Measurements from ENCODE around the gene COL23A1. TPM values are rescaled to one million over a fixed set of nuclear protein-coding genes. Genes with fewer than 3 reads are reported as not detected.

Gene COL23A1
- total RNA-seq, 4 donors from 2014 or later: 0.83 to 1.8 (median 1.5) TPM

DNA sequence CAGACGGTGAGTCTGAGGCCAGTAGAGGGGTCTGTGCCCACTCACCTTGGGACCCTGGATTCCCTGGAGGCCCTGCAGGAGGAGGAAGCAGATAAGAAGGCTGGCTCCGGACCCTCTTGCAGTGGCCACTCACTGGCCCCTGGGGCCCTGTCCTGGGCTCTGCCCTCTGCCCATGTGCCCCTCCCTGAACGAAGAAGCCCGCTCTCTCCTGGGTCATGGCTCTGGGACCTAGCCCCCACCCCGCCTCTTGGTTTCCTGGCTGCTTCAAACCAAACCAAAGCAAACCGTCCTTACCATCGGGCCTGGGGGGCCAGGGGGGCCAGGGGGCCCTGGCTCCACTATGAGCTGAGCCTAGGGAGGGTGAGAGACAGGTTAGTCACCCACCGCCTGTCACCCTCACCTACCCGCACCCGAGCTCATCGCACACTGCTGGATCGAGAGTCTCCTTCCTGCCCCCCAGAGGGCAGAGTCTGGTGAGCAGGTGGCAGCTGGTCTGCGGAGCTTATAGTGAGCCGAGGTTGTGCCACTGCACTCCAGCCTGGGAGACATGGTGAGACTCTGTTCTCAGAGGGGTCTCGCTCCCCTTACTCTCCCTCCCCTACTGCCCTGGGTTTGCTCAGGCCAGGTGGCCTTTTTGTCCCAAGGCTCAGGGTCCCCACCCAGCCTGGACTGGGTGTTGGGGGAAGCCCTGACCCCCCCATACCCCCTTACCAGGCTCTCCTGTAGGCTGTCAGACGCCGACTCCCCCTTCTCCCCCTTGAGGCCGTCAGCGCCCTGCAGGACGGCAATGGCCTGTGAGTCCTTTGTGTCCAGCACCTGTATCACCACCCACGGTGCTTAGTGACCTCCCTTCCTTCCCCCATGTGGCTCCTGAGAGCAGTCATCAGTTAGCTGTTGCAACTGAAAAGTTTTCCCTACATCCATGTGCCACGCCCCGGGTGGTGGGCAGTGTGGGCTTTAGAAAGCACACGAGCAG, 342.4 kb downstream of the COL23A1 start:
- peaks cover 0 to 6% (median 0%) of the 10 kb centered on the region in 4 donors for H3K4me1 ChIP-seq
- no peak for DNase-seq (ENCODE audit: extremely low spot score)
- H3K27ac ChIP-seq (replicated peaks in 1 of 4): no peak overlapping the region
- H3K36me3 ChIP-seq: no peaks in the 10 kb centered on the region
- WGBS: 67% methylated on average over 16 of the region's 24 CpGs
- H3K27me3 ChIP-seq: peaks cover 0 to 12% (median 0%) of the 10 kb centered on the region in 4 donors
- H3K4me3 ChIP-seq: no peak overlapping the region
- intact Hi-C loops (cut with DNase I): no loop called here
- no peaks in the 10 kb centered on the region for H3K9me3 ChIP-seq
- TF ChIP-seq EP300 (IDR thresholded peaks at IDR 0.05) (no peak), POLR2A (IDR thresholded peaks at IDR 0.05; ENCODE audit: low read depth) (no peak), POLR2AphosphoS5 (IDR thresholded peaks at IDR 0.05) (no peak)
- TF ChIP-seq, protein P1, sequence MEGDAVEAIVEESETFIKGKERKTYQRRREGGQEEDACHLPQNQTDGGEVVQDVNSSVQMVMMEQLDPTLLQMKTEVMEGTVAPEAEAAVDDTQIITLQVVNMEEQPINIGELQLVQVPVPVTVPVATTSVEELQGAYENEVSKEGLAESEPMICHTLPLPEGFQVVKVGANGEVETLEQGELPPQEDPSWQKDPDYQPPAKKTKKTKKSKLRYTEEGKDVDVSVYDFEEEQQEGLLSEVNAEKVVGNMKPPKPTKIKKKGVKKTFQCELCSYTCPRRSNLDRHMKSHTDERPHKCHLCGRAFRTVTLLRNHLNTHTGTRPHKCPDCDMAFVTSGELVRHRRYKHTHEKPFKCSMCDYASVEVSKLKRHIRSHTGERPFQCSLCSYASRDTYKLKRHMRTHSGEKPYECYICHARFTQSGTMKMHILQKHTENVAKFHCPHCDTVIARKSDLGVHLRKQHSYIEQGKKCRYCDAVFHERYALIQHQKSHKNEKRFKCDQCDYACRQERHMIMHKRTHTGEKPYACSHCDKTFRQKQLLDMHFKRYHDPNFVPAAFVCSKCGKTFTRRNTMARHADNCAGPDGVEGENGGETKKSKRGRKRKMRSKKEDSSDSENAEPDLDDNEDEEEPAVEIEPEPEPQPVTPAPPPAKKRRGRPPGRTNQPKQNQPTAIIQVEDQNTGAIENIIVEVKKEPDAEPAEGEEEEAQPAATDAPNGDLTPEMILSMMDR (IDR thresholded peaks at IDR 0.05): no peak

DNA sequence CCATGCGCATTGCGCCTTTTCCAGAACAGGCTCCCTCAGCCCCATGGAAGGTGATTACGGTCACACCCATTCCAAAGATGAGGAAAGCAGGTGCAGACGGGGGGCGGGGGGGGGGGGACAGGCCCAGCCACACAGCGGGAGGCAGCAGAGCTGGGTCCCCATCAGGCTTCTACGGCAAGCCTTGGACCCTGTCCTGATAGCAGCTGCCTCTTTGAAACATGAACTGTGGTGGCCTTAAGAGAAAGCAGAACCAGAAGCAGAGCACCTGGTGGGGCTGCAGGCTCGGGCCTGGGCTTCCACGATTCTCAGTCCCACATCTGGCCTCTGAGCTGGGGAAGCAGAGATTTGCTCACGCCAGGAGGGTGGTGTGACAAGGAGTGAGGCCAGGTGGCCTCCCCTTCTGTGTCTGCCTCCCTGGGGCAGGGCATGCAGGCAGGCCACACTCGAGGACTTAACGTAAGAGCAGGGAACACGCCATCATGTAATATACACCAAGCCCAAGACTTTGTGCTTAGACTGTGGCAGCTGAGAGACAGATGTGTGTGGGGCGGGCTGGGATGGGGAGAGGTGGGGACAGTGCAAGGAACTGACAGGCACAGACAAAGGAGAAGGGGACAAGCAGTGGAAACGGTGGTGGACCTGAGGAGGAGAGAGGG, 343.4 kb downstream of the COL23A1 start:
- 77% methylated on average over 15 of the region's 15 CpGs for WGBS
- no peak overlapping the region for H3K4me3 ChIP-seq
- no peaks in the 10 kb centered on the region for H3K9me3 ChIP-seq
- H3K27me3 ChIP-seq: peaks cover 0 to 12% (median 0%) of the 10 kb centered on the region in 4 donors
- H3K36me3 ChIP-seq: no peaks in the 10 kb centered on the region
- DNase-seq (ENCODE audit: extremely low spot score): no peak
- H3K27ac ChIP-seq (replicated peaks in 1 of 4): no peak overlapping the region
- intact Hi-C loops (cut with DNase I): no loop called here
- peaks cover 0 to 6% (median 0%) of the 10 kb centered on the region in 4 donors for H3K4me1 ChIP-seq
- TF ChIP-seq POLR2A (IDR thresholded peaks at IDR 0.05; ENCODE audit: low read depth) (no peak), POLR2AphosphoS5 (IDR thresholded peaks at IDR 0.05) (no peak), EP300 (IDR thresholded peaks at IDR 0.05) (no peak)
- TF ChIP-seq, protein P1 (IDR thresholded peaks at IDR 0.05): no peak

DNA sequence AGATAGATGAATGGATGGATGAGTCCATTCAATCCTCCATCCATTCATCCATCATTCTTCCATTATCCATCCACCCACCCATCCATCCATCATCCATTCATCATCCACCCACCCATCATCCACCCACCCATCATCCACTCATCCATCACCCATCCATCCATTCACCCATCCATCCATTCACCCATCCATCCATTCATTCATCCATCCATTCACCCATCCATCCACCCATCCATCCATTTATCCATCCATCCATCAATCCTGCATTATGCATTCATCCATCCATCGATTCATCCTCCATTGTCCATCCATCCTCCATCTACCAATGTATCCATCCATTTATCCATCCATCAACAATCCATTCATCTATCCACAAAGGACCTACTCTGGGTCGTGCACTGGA, 344.8 kb downstream of the COL23A1 start:
- no peak overlapping the region for H3K27ac ChIP-seq (replicated peaks in 1 of 4)
- WGBS: 88% methylated on average over 2 of the region's 2 CpGs
- no peak overlapping the region for H3K4me3 ChIP-seq
- H3K36me3 ChIP-seq: no peaks in the 10 kb centered on the region
- no peak for TF ChIP-seq POLR2AphosphoS5 (IDR thresholded peaks at IDR 0.05)
- TF ChIP-seq, protein P1 (IDR thresholded peaks at IDR 0.05): no peak
- peaks cover 3 to 6% (median 4%) of the 10 kb centered on the region in 4 donors for H3K4me1 ChIP-seq
- H3K27me3 ChIP-seq: peaks cover 0 to 12% (median 0%) of the 10 kb centered on the region in 4 donors
- intact Hi-C loops (cut with DNase I): no loop called here
- no peaks in the 10 kb centered on the region for H3K9me3 ChIP-seq
- no peak for DNase-seq (ENCODE audit: extremely low spot score)

DNA sequence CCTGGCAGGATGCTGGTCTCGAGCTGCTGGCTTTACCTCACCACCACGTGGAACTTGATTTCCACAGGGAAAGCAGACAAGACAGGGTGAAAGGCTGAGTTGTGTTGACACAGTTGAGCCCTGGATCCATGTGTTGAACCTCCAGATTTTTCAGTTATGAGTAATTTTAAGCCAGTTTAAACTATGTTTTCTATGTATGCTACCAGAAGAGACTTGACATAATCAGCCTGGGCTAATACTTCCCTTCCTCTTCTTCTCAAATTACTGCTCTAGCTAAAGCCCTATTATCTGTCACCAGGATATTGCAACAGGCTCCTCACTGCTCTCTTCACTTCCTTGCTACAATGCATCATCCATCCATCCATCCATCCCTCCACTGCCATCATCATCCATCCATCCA, 345.6 kb downstream of the COL23A1 start:
- Histone ChIP-seq H3K27ac (replicated peaks in 1 of 4) (no peak overlapping the region), H3K36me3 (no peaks in the 10 kb centered on the region), H3K4me1 (peaks cover 4 to 10% (median 8%) of the 10 kb centered on the region in 4 donors), H3K4me3 (no peak overlapping the region), H3K9me3 (no peaks in the 10 kb centered on the region), H3K27me3 (peaks cover 0 to 12% (median 0%) of the 10 kb centered on the region in 4 donors)
- intact Hi-C loops (cut with DNase I): no loop called here
- DNase-seq (ENCODE audit: extremely low spot score): no peak
- TF ChIP-seq, protein P1 (IDR thresholded peaks at IDR 0.05): no peak
- TF ChIP-seq EP300 (IDR thresholded peaks at IDR 0.05) (no peak), POLR2A (IDR thresholded peaks at IDR 0.05; ENCODE audit: low read depth) (no peak), POLR2AphosphoS5 (IDR thresholded peaks at IDR 0.05) (no peak)
- WGBS: 95% methylated on average over 2 of the region's 2 CpGs
